Lung (tissue), 12 donors: ENCODE measurements around the gene GLB1L2. TPM values are rescaled to one million over a fixed set of nuclear protein-coding genes. Genes with fewer than 3 reads are reported as not detected.

Experiments
- ATAC-seq: fragments of 200-7000 bp; cut with Tn5 transposase; one replicate; pipeline ENCODE4 v1.9.1; 2020; ENCODE audit warnings: moderate number of reproducible peaks; ENCODE audit not compliant: insufficient read depth, low FRiP score
- DNase-seq, 3 donors: peaks; one replicate each; pipeline ENCODE4 v3.0.0-alpha.2; 2013 to 2017
- H3K27ac ChIP-seq, 2 donors: one replicate each; pipeline ENCODE4 v1.5.1; 2013; ENCODE audit warnings: mild to moderate bottlenecking in 2 of 2, moderate library complexity in 2 of 2, control low read depth in 1 of 2, inconsistent platforms in 1 of 2, low read depth in 1 of 2, low read length in 1 of 2
- H3K27me3 ChIP-seq, 3 donors: one replicate each; pipeline ENCODE4 v1.5.1; 2013; ENCODE audit warnings: low read length in 2 of 3; ENCODE audit not compliant: control insufficient read depth in 3 of 3, insufficient read depth in 3 of 3
- H3K36me3 ChIP-seq, 4 donors: one replicate each; pipeline ENCODE4 v1.5.1; 2013; ENCODE audit warnings: low read length in 4 of 4, mild to moderate bottlenecking in 1 of 4, moderate library complexity in 1 of 4; ENCODE audit not compliant: control insufficient read depth in 4 of 4, insufficient read depth in 4 of 4
- H3K4me1 ChIP-seq, 5 donors: one replicate each; pipeline ENCODE4 v1.5.1; 2013; ENCODE audit warnings: low read length in 5 of 5, mild to moderate bottlenecking in 2 of 5, moderate library complexity in 1 of 5; ENCODE audit not compliant: control insufficient read depth in 5 of 5, insufficient read depth in 5 of 5
- H3K4me3 ChIP-seq: one replicate; pipeline ENCODE4 v1.5.1; 2013; ENCODE audit warnings: mild to moderate bottlenecking, control low read depth, moderate library complexity
- H3K9ac ChIP-seq, 2 donors: one replicate each; pipeline ENCODE4 v1.5.1; 2013; ENCODE audit warnings: low read length in 2 of 2, control low read depth in 1 of 2; ENCODE audit not compliant: insufficient read depth in 1 of 2
- H3K9me3 ChIP-seq, 4 donors: one replicate each; pipeline ENCODE4 v1.5.1; 2013; ENCODE audit warnings: low read length in 3 of 4, mild to moderate bottlenecking in 1 of 4, moderate library complexity in 1 of 4; ENCODE audit not compliant: control insufficient read depth in 4 of 4, insufficient read depth in 3 of 4
- WGBS, 2 donors: extraction: QIAGEN DNeasy Blood & Tissue Kit; methylation state at CpG; one replicate each; pipeline ENCODE4 v1.1.7; 2013; 5-methylcytosine and 5-hydroxymethylcytosine counted together
- polyA plus RNA-seq, 2 donors: library from polyadenylated mRNA; stranded (reverse); fragments of 200-250 nt; gene quantifications; one replicate each; pipeline ENCODE4 v1.2.1, GENCODE V29; 2013
- total RNA-seq, 2 donors: library from RNA; depleted of rRNA in 1 of 2; stranded (reverse); fragments of >200 nt in 1 of 2; gene quantifications; one replicate each; pipeline ENCODE4 v1.2.1, GENCODE V29; 2014 to 2021
- TF ChIP-seq, protein P1 (sequence below): IDR thresholded peaks from 2 replicates; pipeline ENCODE4 v1.5.1; 2012; ENCODE audit warnings: mild to moderate bottlenecking; ENCODE audit errors: control extremely low read depth, extremely low read depth
- donor health status: control.
- donor health status: control.
- donor health status: Bipolar disorder and iron deficiency.
- donor health status: healthy.
- donor health status: DM: yes; HTN: yes; CAD: no.

The GLB1L2 gene
- total and polyA plus RNA-seq, 4 donors = 7.1 to 13.6 (median 9.3) TPM

DNA sequence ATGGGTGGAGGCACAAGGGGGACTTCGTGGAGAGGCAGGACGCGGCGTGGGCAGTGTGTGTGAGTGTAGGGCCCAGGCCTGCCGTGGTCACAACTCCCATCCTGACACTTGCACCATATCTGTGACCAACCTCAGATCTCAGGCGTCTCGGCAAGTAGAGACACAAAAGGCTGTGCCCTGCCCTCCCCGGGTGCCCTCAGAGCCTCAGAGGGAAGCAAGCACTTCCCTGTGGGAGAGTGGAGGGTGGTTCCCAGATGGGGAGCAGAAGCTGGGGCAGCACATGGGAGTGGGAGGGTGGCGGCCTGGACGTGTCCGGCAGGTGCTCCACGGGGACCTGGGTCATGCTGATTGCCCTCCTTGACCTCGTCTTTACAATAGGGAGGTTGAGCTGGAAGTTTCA lies 59.9 kb downstream of the GLB1L2 start:
- ATAC-seq = no peak
- no peaks in the 10 kb centered on the region for H3K36me3 ChIP-seq
- TF ChIP-seq, protein P1, sequence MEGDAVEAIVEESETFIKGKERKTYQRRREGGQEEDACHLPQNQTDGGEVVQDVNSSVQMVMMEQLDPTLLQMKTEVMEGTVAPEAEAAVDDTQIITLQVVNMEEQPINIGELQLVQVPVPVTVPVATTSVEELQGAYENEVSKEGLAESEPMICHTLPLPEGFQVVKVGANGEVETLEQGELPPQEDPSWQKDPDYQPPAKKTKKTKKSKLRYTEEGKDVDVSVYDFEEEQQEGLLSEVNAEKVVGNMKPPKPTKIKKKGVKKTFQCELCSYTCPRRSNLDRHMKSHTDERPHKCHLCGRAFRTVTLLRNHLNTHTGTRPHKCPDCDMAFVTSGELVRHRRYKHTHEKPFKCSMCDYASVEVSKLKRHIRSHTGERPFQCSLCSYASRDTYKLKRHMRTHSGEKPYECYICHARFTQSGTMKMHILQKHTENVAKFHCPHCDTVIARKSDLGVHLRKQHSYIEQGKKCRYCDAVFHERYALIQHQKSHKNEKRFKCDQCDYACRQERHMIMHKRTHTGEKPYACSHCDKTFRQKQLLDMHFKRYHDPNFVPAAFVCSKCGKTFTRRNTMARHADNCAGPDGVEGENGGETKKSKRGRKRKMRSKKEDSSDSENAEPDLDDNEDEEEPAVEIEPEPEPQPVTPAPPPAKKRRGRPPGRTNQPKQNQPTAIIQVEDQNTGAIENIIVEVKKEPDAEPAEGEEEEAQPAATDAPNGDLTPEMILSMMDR = no peak
- DNase-seq = no peak
- no peak overlapping the region for H3K4me3 ChIP-seq
- no peaks in the 10 kb centered on the region for H3K4me1 ChIP-seq
- no peak overlapping the region for H3K27ac ChIP-seq
- H3K9me3 ChIP-seq = peaks cover 0 to 5% (median 0%) of the 10 kb centered on the region in 4 donors
- 84 to 88% methylated on average over 13 of the region's 13 CpGs for WGBS, 2 donors
- peaks cover 0 to 7% (median 0%) of the 10 kb centered on the region in 3 donors for H3K27me3 ChIP-seq
- no peak overlapping the region for H3K9ac ChIP-seq

GRCh38 chr11:134392953-134393615 lies 61.3 kb downstream of the GLB1L2 start:
- Histone ChIP-seq H3K9ac (no peak overlapping the region), H3K4me1 (no peaks in the 10 kb centered on the region), H3K9me3 (peaks cover 0 to 5% (median 0%) of the 10 kb centered on the region in 4 donors), H3K4me3 (no peak overlapping the region), H3K36me3 (no peaks in the 10 kb centered on the region), H3K27ac (no peak overlapping the region), H3K27me3 (peaks cover 0 to 4% (median 0%) of the 10 kb centered on the region in 3 donors)
- ATAC-seq (no peak), DNase-seq (no peak)
- TF ChIP-seq, protein P1 = no peak
- 77 to 83% methylated on average over 21 of the region's 21 CpGs for WGBS, 2 donors

DNA sequence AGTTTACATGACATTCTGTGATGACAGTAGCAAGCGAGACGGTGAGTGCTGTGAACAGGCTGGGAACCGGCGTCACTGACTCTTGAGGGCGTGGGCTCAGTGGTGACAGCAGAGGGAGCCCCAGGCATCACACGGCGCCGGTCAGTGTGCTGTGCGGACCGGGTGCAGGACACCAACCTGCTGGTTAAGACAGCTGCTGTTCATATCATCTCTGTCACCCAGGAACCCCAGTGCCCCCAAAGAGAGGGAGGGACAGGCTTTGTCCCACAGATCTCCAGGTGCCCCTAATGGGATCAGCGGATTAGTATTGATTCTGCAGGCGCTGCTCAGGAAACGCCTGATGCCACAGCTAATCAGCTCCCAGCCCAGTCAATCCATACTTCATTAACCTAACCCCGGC lies 61.9 kb downstream of the GLB1L2 start:
- TF ChIP-seq, protein P1 = no peak
- H3K27me3 ChIP-seq = peaks cover 0 to 4% (median 0%) of the 10 kb centered on the region in 3 donors
- no peak overlapping the region for H3K4me3 ChIP-seq

More for the DNA sequence above, 61.9 kb downstream of the GLB1L2 start:
- H3K36me3 ChIP-seq = no peaks in the 10 kb centered on the region
- no peak for ATAC-seq
- H3K27ac ChIP-seq = no peak overlapping the region
- H3K9me3 ChIP-seq = peaks cover 0 to 5% (median 0%) of the 10 kb centered on the region in 4 donors
- WGBS, 2 donors = 32 to 41% methylated on average over 14 of the region's 14 CpGs
- no peaks in the 10 kb centered on the region for H3K4me1 ChIP-seq
- H3K9ac ChIP-seq = no peak overlapping the region
- peak in 2 of 3 donors; percentile 6 to 18 for DNase-seq
